RWPE1 (cell line): ENCODE measurements around the gene OR2AJ1.

Experiments
- CTCF ChIA-PET: fragments of 350-600 bp; sonication (Branson Sonifier 250); formaldehyde crosslinking; extraction: SDS; loops from one replicate; lab custom pipeline; 2021; lab: Yijun Ruan, JAX
- POLR2A ChIA-PET: fragments of 400-600 bp; formaldehyde crosslinking; extraction: SDS; loops from one replicate; lab custom pipeline; 2020; ENCODE audit warnings: antibody characterized with exemption; ENCODE audit not compliant: low non-redundant PET; lab: Yijun Ruan, JAX
- DNase-seq: peaks from one replicate; pipeline ENCODE4 v3.0.0; 2012; ENCODE audit warnings: low spot score
- H3K27ac ChIP-seq: fragments of 450-650 bp; 2 replicates; pipeline ENCODE4 v1.5.1; 2017
- TF ChIP-seq, protein P1 (sequence below): fragments of 450-650 bp; conservative IDR thresholded peaks from 2 replicates; pipeline ENCODE4 v1.5.1; 2017; ENCODE audit warnings: low read depth, mild to moderate bottlenecking

Gene OR2AJ1

GRCh38 chr1:247966532-247967204 lies 42.0 kb downstream of the OR2AJ1 start:
- POLR2A ChIA-PET, result no interaction called here
- CTCF ChIA-PET, result no interaction called here
- DNase-seq, result no peak
- TF ChIP-seq, protein P1, sequence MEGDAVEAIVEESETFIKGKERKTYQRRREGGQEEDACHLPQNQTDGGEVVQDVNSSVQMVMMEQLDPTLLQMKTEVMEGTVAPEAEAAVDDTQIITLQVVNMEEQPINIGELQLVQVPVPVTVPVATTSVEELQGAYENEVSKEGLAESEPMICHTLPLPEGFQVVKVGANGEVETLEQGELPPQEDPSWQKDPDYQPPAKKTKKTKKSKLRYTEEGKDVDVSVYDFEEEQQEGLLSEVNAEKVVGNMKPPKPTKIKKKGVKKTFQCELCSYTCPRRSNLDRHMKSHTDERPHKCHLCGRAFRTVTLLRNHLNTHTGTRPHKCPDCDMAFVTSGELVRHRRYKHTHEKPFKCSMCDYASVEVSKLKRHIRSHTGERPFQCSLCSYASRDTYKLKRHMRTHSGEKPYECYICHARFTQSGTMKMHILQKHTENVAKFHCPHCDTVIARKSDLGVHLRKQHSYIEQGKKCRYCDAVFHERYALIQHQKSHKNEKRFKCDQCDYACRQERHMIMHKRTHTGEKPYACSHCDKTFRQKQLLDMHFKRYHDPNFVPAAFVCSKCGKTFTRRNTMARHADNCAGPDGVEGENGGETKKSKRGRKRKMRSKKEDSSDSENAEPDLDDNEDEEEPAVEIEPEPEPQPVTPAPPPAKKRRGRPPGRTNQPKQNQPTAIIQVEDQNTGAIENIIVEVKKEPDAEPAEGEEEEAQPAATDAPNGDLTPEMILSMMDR, result no peak
- no peak overlapping the region for H3K27ac ChIP-seq
